NCI-H1694 (cell line): Measurements from ENCODE around the gene MYRFL.

Experiments used
- DNase-seq: peaks from one replicate; lab custom pipeline; 2025; lab: John Stamatoyannopoulos, UW

The MYRFL gene

GRCh38 chr12:69897744-69898143, 72.7 kb downstream of the MYRFL start:
- no peak for DNase-seq

GRCh38 chr12:69898236-69898635, 73.2 kb downstream of the MYRFL start:
- no peak for DNase-seq

- peak; percentile 90 for DNase-seq
Observed at GRCh38 chr12:69900720-69901131, 75.7 kb downstream of the MYRFL start.

DNA sequence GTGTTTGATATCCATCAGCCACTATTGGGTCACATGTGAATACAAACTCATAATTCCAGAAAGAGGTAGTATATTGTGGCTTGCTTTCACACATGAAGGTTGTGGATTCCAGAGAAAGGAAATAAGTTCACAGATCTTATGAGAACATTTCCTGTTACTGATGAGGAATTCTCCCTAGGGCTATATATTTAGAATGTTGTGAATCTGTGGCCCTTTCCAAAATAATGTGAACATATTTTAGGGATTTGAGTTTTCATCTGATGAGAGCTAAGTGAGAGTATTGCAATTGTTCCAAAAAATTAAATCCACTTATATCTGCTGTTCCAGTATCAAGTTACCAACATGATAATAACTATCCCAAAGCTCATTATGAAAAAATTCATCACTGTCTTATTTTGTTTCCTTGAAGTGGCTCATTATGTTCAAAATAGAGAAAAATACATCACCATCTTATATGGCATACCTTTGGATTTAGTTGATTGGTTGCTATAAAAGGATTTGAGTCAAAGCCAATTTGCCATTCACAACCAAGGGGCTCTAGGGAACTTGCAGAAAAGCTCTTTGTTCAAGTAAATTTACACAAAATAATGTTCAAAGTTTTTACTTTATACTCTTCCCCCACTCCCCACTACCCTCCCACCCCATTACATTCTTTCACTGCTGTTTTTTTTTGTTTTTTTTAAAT, 76.3 kb downstream of the MYRFL start:
- no peak for DNase-seq

- DNase-seq = no peak
Observed at GRCh38 chr12:69903548-69903947, 78.5 kb downstream of the MYRFL start.

GRCh38 chr12:69904777-69905176, 79.8 kb downstream of the MYRFL start:
- DNase-seq = no peak

DNA sequence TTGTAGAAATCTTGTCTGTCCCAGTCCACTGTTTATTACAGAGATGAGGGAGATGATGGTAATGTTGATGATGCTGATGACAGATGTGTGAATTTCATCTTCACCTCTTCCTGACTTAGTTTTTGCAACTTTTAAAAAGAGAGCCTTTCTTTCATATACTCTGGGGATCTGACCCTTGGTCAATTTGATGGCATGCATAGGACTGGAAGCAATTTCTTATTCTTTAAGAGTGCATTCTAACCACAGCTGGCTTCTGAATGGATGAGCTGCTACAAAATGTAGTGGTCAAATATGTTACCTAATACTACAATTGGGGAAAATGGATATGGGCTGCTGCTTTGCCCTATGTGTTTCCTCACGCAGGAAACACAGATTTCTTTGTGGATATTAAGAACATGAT, 80.8 kb downstream of the MYRFL start:
- DNase-seq = no peak

- DNase-seq = no peak
Observed at GRCh38 chr12:69906411-69907216, 81.6 kb downstream of the MYRFL start.

GRCh38 chr12:69908203-69908602, 83.2 kb downstream of the MYRFL start:
- no peak for DNase-seq

DNA sequence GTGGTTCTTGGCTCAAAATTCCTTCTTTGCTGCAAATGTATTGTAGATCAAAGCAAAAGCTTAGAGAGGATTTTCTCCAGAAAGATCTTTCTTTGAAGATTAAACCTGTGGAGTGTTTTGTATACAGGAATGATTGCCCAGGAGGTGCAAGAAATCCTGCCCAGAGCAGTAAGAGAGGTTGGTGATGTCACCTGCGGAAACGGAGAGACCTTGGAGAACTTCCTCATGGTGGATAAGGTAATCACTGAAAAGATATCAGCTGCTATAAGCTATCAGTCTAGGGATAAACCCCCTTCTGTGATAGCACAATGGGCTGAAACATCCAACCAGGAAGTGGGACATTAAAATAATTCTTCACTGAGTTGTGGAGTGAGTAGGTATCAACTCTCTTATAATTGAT, 85.7 kb downstream of the MYRFL start:
- DNase-seq = no peak

DNA sequence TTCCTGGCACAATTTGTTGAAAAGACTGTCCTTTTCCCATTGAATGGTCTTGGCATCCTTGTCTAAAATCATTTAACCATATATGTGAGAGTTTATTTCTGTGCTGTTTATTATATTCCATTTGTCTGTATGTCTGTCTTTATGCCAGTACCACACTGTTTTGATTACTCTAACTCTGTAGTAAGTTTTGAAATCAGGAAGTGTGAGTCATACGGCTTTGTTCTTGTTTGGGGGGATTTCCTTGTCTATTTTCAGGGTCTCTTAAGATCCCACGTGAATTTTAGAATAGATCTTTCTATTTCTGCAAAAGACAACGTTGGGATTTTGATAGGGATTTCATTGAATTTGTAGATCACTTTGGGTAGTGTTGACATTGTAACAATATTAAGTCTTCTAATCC, 88.5 kb downstream of the MYRFL start:
- DNase-seq = no peak

DNA sequence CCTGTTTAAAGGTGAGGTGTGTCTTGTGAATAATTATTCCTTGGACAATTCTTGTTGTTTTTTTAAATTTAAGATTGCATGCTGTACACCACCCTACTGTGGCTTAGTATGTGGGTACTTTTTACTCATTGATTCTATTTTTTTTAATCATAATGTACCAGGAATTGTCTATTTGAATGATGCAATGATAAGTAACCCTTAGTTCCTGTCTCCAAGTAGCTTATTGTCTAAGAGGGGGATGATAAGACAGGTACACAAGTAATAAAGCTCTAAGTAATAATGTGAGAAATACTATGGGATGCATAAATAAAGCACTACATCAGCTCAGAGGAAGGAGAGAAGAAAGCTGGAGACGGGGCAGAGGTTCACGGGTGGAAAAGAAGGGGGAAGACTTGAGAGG, 90.9 kb downstream of the MYRFL start:
- no peak for DNase-seq

- DNase-seq = no peak
Observed at GRCh38 chr12:69916544-69917235, 91.7 kb downstream of the MYRFL start.

- DNase-seq = no peak
Observed at GRCh38 chr12:69918287-69918686, 93.3 kb downstream of the MYRFL start.

DNA sequence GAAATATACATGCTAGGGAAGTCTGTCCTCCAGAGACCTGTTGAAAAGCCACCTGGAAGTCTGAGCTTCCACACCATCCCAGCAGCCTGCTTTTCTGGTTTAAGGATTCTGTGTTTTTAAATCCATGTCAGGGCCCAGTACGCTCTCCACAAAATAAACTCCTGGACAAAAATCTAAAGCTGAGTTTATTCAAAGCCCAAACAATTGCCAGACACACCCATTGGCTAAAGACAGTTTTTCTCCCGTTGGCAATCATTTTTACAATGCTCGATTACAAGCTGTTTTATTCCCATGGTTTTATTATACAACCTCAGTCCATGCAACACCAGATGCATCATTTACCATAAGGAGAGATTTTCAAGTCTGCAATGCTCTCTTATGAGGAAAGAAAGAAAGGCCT, 94.5 kb downstream of the MYRFL start:
- no peak for DNase-seq

DNA sequence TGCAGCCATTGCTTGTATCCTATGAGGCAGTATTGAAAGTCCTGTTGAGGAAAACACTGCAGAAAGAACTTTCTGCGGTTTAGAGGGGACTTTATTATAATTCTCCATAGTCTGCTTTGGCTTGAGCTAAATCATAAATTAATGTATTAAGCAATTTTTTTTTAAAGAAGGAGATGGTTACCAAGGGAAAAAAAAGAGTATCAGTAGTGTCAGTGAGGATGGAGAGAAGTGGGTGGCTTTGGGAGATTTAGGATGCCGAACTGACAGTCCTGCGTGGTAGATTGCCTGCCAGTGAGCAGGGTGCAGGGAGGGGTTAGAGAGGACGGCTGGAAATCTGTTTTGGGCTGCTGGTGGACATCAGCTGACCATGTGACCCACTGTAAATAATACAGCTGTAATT, 96.8 kb downstream of the MYRFL start:
- no peak for DNase-seq

DNA sequence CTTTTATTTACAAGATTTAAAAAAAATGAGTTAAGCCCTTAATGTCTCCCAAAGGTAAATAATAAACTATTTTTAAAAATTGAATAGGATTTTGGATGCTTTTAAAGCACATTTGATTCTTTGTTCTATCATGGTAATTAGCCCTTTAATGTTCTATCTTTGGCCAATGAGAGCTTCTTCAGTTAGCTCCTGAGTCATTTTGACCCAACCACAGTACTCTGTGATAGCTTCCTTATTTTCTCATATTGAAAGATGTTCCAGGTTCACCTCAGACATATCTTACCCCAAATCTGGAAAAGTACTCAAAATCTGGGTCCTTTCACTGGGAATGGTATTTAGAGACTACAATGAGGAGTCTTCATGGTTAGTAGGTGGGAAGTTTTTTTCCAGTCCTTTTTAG, 98.0 kb downstream of the MYRFL start:
- no peak for DNase-seq

DNA sequence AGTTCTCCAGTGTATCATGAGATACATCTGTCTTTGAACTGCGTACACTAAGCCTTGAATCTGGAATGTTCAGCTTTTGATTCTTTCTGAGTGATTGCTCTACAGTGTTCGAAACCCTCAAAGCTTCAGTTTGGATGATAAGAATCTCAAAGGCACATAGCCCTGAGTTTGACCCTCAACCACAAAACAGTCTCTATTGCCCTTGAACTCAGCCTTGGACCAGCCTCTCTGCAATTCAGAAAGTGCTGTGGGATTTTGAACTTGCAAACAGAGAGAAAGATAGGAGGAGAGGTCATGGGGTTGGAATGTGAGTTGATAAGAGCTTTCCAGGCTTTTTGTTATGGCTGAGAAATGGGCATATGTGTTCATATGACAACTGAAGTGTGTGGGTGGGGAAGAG, 100.3 kb downstream of the MYRFL start:
- no peak for DNase-seq

DNA sequence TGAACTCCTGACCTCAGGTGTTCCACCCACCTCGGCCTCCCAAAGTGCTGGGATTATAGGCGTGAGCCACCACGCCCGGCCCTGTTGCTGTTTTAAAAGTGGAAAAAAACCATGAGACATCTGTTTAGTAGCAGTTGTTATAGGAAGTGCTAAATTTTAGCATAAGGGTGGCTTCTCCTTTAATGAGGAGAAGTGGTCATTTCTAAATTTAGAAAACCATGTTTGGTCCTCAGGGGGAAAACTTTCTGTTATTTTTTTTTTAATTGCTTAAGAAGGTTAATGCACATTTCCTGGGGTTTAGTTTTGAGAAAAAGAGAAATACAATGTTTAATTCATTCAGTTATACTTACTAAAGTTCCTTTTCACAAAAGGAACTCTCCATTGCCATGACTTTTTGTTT, 102.1 kb downstream of the MYRFL start:
- no peak for DNase-seq

GRCh38 chr12:69929125-69929524, 104.1 kb downstream of the MYRFL start:
- DNase-seq = no peak

- DNase-seq = no peak
Observed at GRCh38 chr12:69929531-69929930, 104.5 kb downstream of the MYRFL start.

- DNase-seq = no peak
Observed at GRCh38 chr12:69931569-69931968, 106.5 kb downstream of the MYRFL start.

- DNase-seq = no peak
Observed at GRCh38 chr12:69932154-69932553, 107.1 kb downstream of the MYRFL start.
